HL-60 (cell line): Measurements from ENCODE around the gene RNF175.

ENCODE experiments used
- DNase-seq, 2 experiments: peaks; one replicate each; pipeline ENCODE4 v3.0.0-alpha.2; 2010 to 2020; ENCODE audit warnings: low read depth in 1 of 2, low spot score in 1 of 2
- H3K27ac ChIP-seq: fragments of 250-450 bp; sonication (Bioruptor Pico); replicated peaks from 2 replicates; pipeline ENCODE4 v1.5.1; 2020; ENCODE audit warnings: mild to moderate bottlenecking, moderate library complexity
- H3K27me3 ChIP-seq: fragments of 250-450 bp; sonication (Bioruptor Pico); 2 replicates; pipeline ENCODE4 v1.5.1; 2021; ENCODE audit warnings: mild to moderate bottlenecking, moderate library complexity; ENCODE audit not compliant: insufficient read depth, poor library complexity, severe bottlenecking
- H3K4me3 ChIP-seq: replicated peaks from 2 replicates; pipeline ENCODE4 v1.5.1; 2011; ENCODE audit warnings: mild to moderate bottlenecking, control low read depth, low read length; ENCODE audit not compliant: insufficient read depth
- GABPA ChIP-seq: IDR thresholded peaks from 2 replicates; pipeline ENCODE4 v1.6.1; 2012; ENCODE audit warnings: low read depth
- POLR2AphosphoS5 ChIP-seq: IDR thresholded peaks from 2 replicates; pipeline ENCODE4 v1.6.1; 2012; ENCODE audit warnings: low read depth
- SPI1 ChIP-seq: IDR thresholded peaks from 2 replicates; pipeline ENCODE4 v1.6.1; 2012; ENCODE audit warnings: low read depth, mild to moderate bottlenecking, borderline replicate concordance
- TF ChIP-seq, protein P1 (sequence below): IDR thresholded peaks from 2 replicates; pipeline ENCODE4 v1.6.1; 2012; ENCODE audit warnings: low read depth; ENCODE audit not compliant: insufficient replicate concordance
- TF ChIP-seq, protein P2 (sequence below): IDR thresholded peaks from one replicate; pipeline ENCODE4 v1.5.1; 2011; ENCODE audit warnings: low read length, control low read depth, inconsistent platforms; ENCODE audit not compliant: insufficient read depth

Gene RNF175

GRCh38 chr4:153789741-153790499 lies 30.1 kb upstream of the RNF175 start:
- TF ChIP-seq, protein P1, sequence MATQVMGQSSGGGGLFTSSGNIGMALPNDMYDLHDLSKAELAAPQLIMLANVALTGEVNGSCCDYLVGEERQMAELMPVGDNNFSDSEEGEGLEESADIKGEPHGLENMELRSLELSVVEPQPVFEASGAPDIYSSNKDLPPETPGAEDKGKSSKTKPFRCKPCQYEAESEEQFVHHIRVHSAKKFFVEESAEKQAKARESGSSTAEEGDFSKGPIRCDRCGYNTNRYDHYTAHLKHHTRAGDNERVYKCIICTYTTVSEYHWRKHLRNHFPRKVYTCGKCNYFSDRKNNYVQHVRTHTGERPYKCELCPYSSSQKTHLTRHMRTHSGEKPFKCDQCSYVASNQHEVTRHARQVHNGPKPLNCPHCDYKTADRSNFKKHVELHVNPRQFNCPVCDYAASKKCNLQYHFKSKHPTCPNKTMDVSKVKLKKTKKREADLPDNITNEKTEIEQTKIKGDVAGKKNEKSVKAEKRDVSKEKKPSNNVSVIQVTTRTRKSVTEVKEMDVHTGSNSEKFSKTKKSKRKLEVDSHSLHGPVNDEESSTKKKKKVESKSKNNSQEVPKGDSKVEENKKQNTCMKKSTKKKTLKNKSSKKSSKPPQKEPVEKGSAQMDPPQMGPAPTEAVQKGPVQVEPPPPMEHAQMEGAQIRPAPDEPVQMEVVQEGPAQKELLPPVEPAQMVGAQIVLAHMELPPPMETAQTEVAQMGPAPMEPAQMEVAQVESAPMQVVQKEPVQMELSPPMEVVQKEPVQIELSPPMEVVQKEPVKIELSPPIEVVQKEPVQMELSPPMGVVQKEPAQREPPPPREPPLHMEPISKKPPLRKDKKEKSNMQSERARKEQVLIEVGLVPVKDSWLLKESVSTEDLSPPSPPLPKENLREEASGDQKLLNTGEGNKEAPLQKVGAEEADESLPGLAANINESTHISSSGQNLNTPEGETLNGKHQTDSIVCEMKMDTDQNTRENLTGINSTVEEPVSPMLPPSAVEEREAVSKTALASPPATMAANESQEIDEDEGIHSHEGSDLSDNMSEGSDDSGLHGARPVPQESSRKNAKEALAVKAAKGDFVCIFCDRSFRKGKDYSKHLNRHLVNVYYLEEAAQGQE: no peak
- TF ChIP-seq GABPA (no peak), SPI1 (no peak)
- TF ChIP-seq, protein P2, sequence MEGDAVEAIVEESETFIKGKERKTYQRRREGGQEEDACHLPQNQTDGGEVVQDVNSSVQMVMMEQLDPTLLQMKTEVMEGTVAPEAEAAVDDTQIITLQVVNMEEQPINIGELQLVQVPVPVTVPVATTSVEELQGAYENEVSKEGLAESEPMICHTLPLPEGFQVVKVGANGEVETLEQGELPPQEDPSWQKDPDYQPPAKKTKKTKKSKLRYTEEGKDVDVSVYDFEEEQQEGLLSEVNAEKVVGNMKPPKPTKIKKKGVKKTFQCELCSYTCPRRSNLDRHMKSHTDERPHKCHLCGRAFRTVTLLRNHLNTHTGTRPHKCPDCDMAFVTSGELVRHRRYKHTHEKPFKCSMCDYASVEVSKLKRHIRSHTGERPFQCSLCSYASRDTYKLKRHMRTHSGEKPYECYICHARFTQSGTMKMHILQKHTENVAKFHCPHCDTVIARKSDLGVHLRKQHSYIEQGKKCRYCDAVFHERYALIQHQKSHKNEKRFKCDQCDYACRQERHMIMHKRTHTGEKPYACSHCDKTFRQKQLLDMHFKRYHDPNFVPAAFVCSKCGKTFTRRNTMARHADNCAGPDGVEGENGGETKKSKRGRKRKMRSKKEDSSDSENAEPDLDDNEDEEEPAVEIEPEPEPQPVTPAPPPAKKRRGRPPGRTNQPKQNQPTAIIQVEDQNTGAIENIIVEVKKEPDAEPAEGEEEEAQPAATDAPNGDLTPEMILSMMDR: no peak
- Histone ChIP-seq H3K27me3 (peaks cover 89% of the 10 kb centered on the region), H3K4me3 (no peak overlapping the region), H3K27ac (no peak overlapping the region)
- DNase-seq: no peak

- no peak for DNase-seq
- Histone ChIP-seq H3K27ac (no peak within 1 kb of the TSS), H3K27me3 (peaks cover 86% of the 10 kb centered on the region), H3K4me3 (no peak within 1 kb of the TSS; the same call in 1 of the 2 replicates)
- TF ChIP-seq, protein P2: no peak
- TF ChIP-seq, protein P1: no peak
- TF ChIP-seq POLR2AphosphoS5 (no peak), SPI1 (peak; percentile 26; the same call in 1 of the 2 replicates), GABPA (no peak)
Observed at GRCh38 chr4:153788413-153789276, 28.8 kb upstream of the RNF175 start, which contains the start of gene SFRP2. SFRP2 (minus strand) TSS chr4:153789083; CDS start chr4:153788835, 248 bp downstream.

DNA sequence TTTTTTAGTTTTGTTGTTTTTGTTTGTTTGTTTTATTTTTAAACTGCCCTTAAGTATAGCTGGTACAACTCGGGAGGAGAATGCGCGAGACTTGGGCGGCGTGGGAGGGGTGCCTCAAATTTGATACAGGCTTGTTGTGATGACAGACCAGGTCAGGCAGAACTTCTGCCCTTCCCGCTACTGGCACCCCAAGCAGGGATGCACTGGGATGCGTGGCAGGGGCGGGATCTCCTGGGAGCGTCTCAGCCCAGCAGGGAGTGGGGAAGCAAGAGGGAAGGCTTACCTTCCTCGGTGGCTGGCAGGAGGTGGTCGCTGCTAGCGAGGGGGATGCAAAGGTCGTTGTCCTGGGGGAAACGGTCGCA lies 28.2 kb upstream of the RNF175 start:
- H3K4me3 ChIP-seq: no peak overlapping the region
- no peak overlapping the region for H3K27ac ChIP-seq
- no peak for TF ChIP-seq POLR2AphosphoS5
- no peak for TF ChIP-seq SPI1
- TF ChIP-seq GABPA: no peak
- TF ChIP-seq, protein P1: no peak
- TF ChIP-seq, protein P2: no peak
- DNase-seq: no peak
- H3K27me3 ChIP-seq: peaks cover 86% of the 10 kb centered on the region
